RWPE1 (cell line): ENCODE results near the gene ATP2B2.

Source experiments
- CTCF ChIA-PET: fragments of 350-600 bp; sonication (Branson Sonifier 250); formaldehyde crosslinking; extraction: SDS; loops from one replicate; lab custom pipeline; 2021; lab: Yijun Ruan, JAX
- POLR2A ChIA-PET: fragments of 400-600 bp; formaldehyde crosslinking; extraction: SDS; loops from one replicate; lab custom pipeline; 2020; ENCODE audit warnings: antibody characterized with exemption; ENCODE audit not compliant: low non-redundant PET; lab: Yijun Ruan, JAX
- DNase-seq: peaks from one replicate; pipeline ENCODE4 v3.0.0; 2012; ENCODE audit warnings: low spot score
- H3K27ac ChIP-seq: fragments of 450-650 bp; 2 replicates; pipeline ENCODE4 v1.5.1; 2017
- TF ChIP-seq, protein P1 (sequence below): fragments of 450-650 bp; conservative IDR thresholded peaks from 2 replicates; pipeline ENCODE4 v1.5.1; 2017; ENCODE audit warnings: low read depth, mild to moderate bottlenecking

The ATP2B2 gene

DNA sequence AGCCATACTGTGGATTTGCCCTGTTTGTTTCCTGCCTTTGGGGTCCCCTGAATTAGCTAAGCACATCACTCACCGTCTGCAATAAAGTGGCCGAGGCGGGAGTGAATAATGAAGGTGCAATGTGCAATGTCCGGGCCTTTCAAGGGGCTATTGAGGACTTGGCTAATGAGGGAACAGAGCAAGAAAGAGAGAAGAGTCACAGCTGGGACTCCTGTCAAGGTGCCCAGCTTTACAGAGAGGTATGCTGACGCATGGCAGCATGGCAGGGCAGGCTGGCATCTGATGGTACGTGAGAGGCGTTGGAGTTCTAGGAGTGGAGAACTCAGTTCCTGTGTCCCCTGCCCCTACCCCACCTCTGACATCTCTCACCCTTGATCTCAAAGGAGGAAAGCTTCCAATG, 13.8 kb upstream of the ATP2B2 start:
- TF ChIP-seq, protein P1, sequence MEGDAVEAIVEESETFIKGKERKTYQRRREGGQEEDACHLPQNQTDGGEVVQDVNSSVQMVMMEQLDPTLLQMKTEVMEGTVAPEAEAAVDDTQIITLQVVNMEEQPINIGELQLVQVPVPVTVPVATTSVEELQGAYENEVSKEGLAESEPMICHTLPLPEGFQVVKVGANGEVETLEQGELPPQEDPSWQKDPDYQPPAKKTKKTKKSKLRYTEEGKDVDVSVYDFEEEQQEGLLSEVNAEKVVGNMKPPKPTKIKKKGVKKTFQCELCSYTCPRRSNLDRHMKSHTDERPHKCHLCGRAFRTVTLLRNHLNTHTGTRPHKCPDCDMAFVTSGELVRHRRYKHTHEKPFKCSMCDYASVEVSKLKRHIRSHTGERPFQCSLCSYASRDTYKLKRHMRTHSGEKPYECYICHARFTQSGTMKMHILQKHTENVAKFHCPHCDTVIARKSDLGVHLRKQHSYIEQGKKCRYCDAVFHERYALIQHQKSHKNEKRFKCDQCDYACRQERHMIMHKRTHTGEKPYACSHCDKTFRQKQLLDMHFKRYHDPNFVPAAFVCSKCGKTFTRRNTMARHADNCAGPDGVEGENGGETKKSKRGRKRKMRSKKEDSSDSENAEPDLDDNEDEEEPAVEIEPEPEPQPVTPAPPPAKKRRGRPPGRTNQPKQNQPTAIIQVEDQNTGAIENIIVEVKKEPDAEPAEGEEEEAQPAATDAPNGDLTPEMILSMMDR, result no peak
- ChIA-PET POLR2A (no interaction called here), CTCF (no interaction called here)

DNA sequence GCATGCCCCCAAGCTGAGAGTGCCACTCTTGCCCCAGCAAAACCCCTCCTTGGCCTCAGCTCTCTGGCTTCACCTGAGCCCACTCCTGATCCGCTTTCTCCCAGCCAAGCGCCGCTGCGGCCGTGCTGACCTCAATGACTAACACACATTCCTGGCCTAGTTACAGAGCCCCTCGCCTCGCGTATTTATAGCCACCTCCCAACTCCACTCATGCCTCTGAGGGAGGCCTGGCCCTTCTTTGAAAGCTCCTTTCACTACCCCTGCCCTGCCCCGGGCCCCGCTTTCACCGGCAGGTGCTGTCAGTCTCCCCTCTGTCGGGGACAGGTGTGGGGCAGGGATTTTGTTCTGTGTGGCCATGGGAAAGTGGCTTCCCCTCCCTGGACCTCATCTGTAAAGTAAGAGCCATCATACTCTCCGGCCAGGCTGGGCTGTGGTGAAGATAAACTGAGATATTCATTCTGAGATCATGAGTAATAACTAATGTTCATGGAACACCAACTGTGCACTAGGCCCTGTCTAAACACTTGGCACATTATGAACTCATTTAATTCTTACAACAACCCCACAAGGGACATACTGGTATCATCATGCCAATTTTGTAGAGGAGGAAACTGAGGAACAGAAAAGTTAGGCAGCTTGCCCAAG, 13.2 kb upstream of the ATP2B2 start:
- DNase-seq, result no peak
- H3K27ac ChIP-seq, result no peak overlapping the region
- POLR2A ChIA-PET, result no interaction called here
- TF ChIP-seq, protein P1, result no peak
- CTCF ChIA-PET, result no interaction called here

More for the DNA sequence above, 13.8 kb upstream of the ATP2B2 start:
- H3K27ac ChIP-seq, result no peak overlapping the region
- no peak for DNase-seq

DNA sequence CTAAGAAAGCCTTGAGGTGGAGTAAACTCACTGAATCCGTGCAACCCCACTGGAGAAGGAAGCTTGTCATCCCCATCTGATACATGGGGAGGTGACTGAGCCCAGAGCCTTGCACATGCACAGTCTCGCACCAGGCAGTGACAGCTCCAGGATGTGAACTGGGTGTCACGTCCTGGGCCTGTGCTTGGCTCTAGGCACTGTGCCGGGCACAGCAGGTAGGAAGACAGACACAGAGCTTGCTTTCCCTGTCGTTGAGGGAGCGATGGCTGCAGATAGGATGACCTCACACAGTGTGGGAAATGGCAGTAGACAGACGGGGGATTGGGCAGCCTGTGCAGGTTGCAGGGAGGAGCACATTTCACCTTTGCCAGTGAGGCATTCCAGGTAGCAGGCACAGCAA, 12.2 kb upstream of the ATP2B2 start:
- no peak for DNase-seq
- TF ChIP-seq, protein P1, result no peak
- no peak overlapping the region for H3K27ac ChIP-seq
- ChIA-PET CTCF (no interaction called here), POLR2A (no interaction called here)

DNA sequence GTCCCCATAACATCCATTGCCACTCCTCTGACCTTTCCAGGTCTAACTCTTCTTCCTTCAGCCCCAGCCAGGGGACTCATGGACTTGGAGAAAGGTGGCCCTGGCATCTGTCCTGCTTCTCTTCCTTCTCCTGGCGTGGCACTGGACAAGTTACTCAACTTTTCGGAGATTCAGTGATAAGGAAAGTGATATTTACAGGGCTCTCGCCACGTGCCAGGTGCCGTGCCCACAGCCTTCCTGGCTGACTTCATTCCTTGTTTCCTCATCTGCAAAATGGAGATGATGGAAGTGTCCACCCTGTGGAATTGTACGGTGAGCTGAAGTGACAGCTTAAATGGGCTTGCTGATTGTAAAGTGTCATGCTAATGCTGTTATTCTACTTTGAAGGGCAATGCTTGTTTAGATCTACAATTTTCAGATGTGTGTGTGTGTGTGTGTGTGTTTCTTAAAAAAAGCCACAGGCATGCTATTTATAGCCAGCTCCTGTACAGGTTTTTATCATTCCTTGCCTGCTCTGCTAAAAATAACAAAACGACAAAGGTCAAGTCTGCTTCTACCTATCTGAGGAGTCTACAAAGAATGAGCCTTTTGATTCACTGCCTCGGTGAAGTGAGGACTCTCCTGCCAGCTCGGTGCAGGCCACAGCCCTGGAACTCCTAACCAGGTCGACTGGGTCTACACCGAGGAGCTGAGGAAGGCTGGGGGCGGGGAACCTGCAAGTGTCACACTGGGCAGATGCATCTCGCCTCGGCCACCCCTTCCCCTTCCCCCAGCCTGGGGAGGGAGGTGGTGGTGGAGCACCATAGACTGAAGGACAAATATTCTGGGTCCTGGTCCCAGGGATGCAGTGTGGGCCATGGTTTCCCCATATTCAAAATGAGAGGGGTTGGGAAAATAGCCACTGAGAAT, 11.4 kb upstream of the ATP2B2 start:
- TF ChIP-seq, protein P1, result no peak
- H3K27ac ChIP-seq, result no peak overlapping the region
- CTCF ChIA-PET, result interaction anchor here (1.0 kb wide), 1 partner anchor 32 kb away, joined by 3 read pairs; no protein-coding TSS in a partner anchor
- POLR2A ChIA-PET, result no interaction called here
- DNase-seq, result no peak

DNA sequence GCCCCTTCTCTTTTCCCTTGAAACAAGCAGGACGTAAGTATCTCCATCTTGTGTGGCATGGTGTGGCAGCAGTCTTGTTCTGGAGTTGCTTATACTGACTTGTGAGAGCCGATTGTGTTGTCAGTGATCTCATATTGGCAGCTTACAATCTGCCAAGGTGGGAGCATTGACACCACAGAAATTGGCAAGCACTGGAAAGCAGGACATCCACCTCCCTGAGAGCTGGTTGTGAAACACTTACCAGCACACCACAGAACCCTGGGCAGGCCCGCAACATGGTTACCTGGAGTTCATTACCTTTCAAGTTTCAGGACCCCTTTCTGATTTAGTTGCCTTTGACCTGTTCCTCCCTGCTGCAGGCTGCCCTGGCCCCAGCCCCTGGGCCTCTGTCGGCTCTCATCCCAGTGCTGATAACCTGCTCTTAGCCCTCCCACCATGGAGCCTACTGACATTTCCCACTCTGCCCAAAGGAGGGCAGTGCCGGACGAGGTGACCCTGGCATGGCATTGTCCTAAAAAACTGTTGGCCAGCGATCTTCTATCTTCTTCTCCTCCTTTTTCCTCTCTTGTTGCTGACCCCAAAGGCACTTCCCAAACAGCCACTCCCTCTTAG, 10.6 kb upstream of the ATP2B2 start:
- no peak for DNase-seq
- TF ChIP-seq, protein P1, result no peak
- no peak overlapping the region for H3K27ac ChIP-seq
- CTCF ChIA-PET, result interaction anchor here (1.0 kb wide), 1 partner anchor 33 kb away, joined by 3 read pairs; no protein-coding TSS in a partner anchor
- POLR2A ChIA-PET, result no interaction called here

DNA sequence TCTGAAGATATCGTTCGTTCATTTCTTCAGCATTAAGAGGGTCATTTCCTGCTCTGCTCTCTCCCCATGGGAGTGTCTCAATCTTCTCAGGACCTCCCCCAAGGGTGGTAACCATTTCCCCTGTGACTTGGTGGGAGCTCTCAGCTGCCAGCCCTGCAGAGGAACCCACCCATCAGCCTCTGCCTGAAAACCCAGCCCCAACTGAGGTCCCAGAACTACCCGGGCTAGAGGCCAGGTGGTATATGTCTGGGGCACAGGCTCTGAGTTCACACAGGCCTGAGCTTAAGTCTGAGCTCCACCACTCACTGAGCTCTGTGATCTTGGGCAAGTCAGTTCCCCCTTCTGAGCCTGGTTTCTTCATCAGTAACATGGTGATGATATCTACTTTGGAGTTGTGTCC, 10.0 kb upstream of the ATP2B2 start:
- no peak for DNase-seq
- CTCF ChIA-PET, result interaction anchor here (0.8 to 1.0 kb wide), 2 partner anchors 34 to 1296 kb away, joined by 3 read pairs; no protein-coding TSS in a partner anchor
- POLR2A ChIA-PET, result no interaction called here
- TF ChIP-seq, protein P1, result no peak
- H3K27ac ChIP-seq, result no peak overlapping the region
